Stimulated activated CD8-positive, alpha-beta memory T cell treated with anti-CD3 and anti-CD28 coated beads, Interleukin-15, amount 100 ng/mL, for 1 hour (primary cell): Measurements from ENCODE around the gene GAPT.

Experiments used
- DNase-seq: peaks from one replicate; pipeline ENCODE4 v3.0.0-alpha.2; 2020; ENCODE audit warnings: low read depth

GAPT gene

GRCh38 chr5:58462154-58462553, 29.1 kb upstream of the GAPT start:
- DNase-seq: no peak

GRCh38 chr5:58462623-58463230, 28.5 kb upstream of the GAPT start:
- DNase-seq: peak; percentile 16

GRCh38 chr5:58466939-58467338, 24.3 kb upstream of the GAPT start:
- no peak for DNase-seq

GRCh38 chr5:58469896-58470295, 21.3 kb upstream of the GAPT start:
- no peak for DNase-seq

GRCh38 chr5:58475404-58475803, 15.8 kb upstream of the GAPT start:
- no peak for DNase-seq

- DNase-seq: no peak
These were observed 13.4 kb upstream of the GAPT start for GRCh38 chr5:58477760-58478376.

- no peak for DNase-seq
These were observed 10.1 kb upstream of the GAPT start for GRCh38 chr5:58481066-58481676.

- DNase-seq: no peak
These were observed 9.4 kb upstream of the GAPT start for GRCh38 chr5:58481828-58482227.

GRCh38 chr5:58482536-58482935, 8.7 kb upstream of the GAPT start:
- no peak for DNase-seq

- DNase-seq: no peak
These were observed 6.7 kb upstream of the GAPT start for GRCh38 chr5:58484505-58484904.

GRCh38 chr5:58486290-58486689, 4.9 kb upstream of the GAPT start:
- no peak for DNase-seq

- no peak for DNase-seq
These were observed 709 bp upstream of the GAPT start for GRCh38 chr5:58490402-58491050.

GRCh38 chr5:58493141-58493540, 1.9 kb downstream of the GAPT start:
- no peak for DNase-seq

GRCh38 chr5:58496488-58496887, 5.3 kb downstream of the GAPT start:
- no peak for DNase-seq

GRCh38 chr5:58497386-58497785, 6.2 kb downstream of the GAPT start:
- DNase-seq: no peak

- no peak for DNase-seq
These were observed 6.7 kb downstream of the GAPT start for GRCh38 chr5:58497921-58498320.

GRCh38 chr5:58498340-58498942, 7.2 kb downstream of the GAPT start:
- DNase-seq: no peak

GRCh38 chr5:58499231-58499630, 8.0 kb downstream of the GAPT start:
- no peak for DNase-seq

- DNase-seq: no peak
These were observed 8.7 kb downstream of the GAPT start for GRCh38 chr5:58499941-58500340.

- no peak for DNase-seq
These were observed 10.7 kb downstream of the GAPT start for GRCh38 chr5:58501778-58502417.

- no peak for DNase-seq
These were observed 12.3 kb downstream of the GAPT start for GRCh38 chr5:58503390-58504046.

- DNase-seq: no peak
These were observed 13.5 kb downstream of the GAPT start for GRCh38 chr5:58504766-58505165.
